HEK293 (cell line): ENCODE data around the gene CMTM1.

Experiments
- CTCF ChIA-PET: fragments of 350-600 bp; formaldehyde crosslinking; extraction: SDS; loops from one replicate; lab custom pipeline; 2021; ENCODE audit warnings: antibody characterized with exemption; lab: Yijun Ruan, JAX
- POLR2A ChIA-PET: fragments of 300-600 bp; formaldehyde crosslinking; extraction: SDS; loops from one replicate; lab custom pipeline; 2020; ENCODE audit warnings: antibody characterized with exemption, inconsistent platforms; lab: Yijun Ruan, JAX
- H3K27ac ChIP-seq: fragments of 200-500 bp; sonication (Bioruptor generic); 2 replicates; pipeline ENCODE4 v1.5.1; 2014; ENCODE audit warnings: low read depth, low read length, control low read depth, inconsistent platforms; ENCODE audit errors: extremely low read depth
- H3K36me3 ChIP-seq, 2 experiments: fragments of 200-500 bp in 1 of 2; sonication (Bioruptor generic) in 1 of 2; 1 replicate in 1 of 2; 2 replicates in 1 of 2; pipeline ENCODE4 v1.5.1; 2014 to 2017; ENCODE audit warnings: inconsistent platforms in 2 of 2, low read length in 2 of 2; ENCODE audit not compliant: control insufficient read depth in 2 of 2, insufficient read depth in 1 of 2
- H3K4me1 ChIP-seq: fragments of 200-500 bp; sonication (Bioruptor generic); 2 replicates; pipeline ENCODE4 v1.5.1; 2014; ENCODE audit warnings: mild to moderate bottlenecking, low read length, inconsistent platforms; ENCODE audit not compliant: control insufficient read depth, insufficient read depth
- H3K4me3 ChIP-seq: 2 replicates; pipeline ENCODE4 v1.5.1; 2011; ENCODE audit warnings: low read depth, mild to moderate bottlenecking, control low read depth, low read length, moderate library complexity
- H3K9me3 ChIP-seq: fragments of 200-500 bp; sonication (Bioruptor generic); 2 replicates; pipeline ENCODE4 v1.5.1; 2014; ENCODE audit warnings: low read depth, low read length, inconsistent platforms; ENCODE audit not compliant: control insufficient read depth, insufficient read depth
- EGR2 ChIP-seq: fragments of 450-650 bp; formaldehyde crosslinking; IDR thresholded peaks from 2 replicates; pipeline ENCODE4 v1.5.1; 2016; ENCODE audit warnings: low read depth, missing biosample characterization, missing genetic modification characterization
- KLF9 ChIP-seq: fragments of 450-650 bp; formaldehyde crosslinking; IDR thresholded peaks from 2 replicates; pipeline ENCODE4 v1.5.1; 2016; ENCODE audit warnings: missing biosample characterization, missing genetic modification characterization, low read depth
- MZF1 ChIP-seq: fragments of 450-650 bp; formaldehyde crosslinking; IDR thresholded peaks from 2 replicates; pipeline ENCODE4 v1.5.1; 2017; ENCODE audit warnings: missing biosample characterization, missing genetic modification characterization, borderline replicate concordance
- OVOL3 ChIP-seq: fragments of 450-650 bp; formaldehyde crosslinking; IDR thresholded peaks from 2 replicates; pipeline ENCODE4 v1.5.1; 2016; ENCODE audit warnings: missing biosample characterization, missing genetic modification characterization
- PRDM1 ChIP-seq: fragments of 450-650 bp; formaldehyde crosslinking; IDR thresholded peaks from 2 replicates; pipeline ENCODE4; 2016; ENCODE audit warnings: missing biosample characterization, missing genetic modification characterization
- RBAK ChIP-seq: fragments of 450-650 bp; formaldehyde crosslinking; IDR thresholded peaks from 2 replicates; pipeline ENCODE4 v1.5.1; 2016; ENCODE audit warnings: missing biosample characterization, missing genetic modification characterization
- SP2 ChIP-seq: fragments of 450-650 bp; formaldehyde crosslinking; IDR thresholded peaks from 2 replicates; pipeline ENCODE4 v1.5.1; 2016; ENCODE audit warnings: missing biosample characterization, missing genetic modification characterization
- SP3 ChIP-seq: fragments of 450-650 bp; formaldehyde crosslinking; IDR thresholded peaks from 2 replicates; pipeline ENCODE4 v1.5.1; 2016; ENCODE audit warnings: missing biosample characterization, missing genetic modification characterization
- TRIM28 ChIP-seq: IDR thresholded peaks from 2 replicates; pipeline ENCODE4 v1.6.1; 2011; ENCODE audit warnings: low read length, control low read depth, borderline replicate concordance
- ZBTB8A ChIP-seq: fragments of 450-650 bp; formaldehyde crosslinking; IDR thresholded peaks from 2 replicates; pipeline ENCODE4 v1.5.1; 2016; ENCODE audit warnings: missing biosample characterization, missing genetic modification characterization
- ZIC2 ChIP-seq: fragments of 450-650 bp; formaldehyde crosslinking; IDR thresholded peaks from 2 replicates; pipeline ENCODE4 v1.5.1; 2016; ENCODE audit warnings: missing biosample characterization, missing genetic modification characterization
- ZNF132 ChIP-seq: fragments of 450-650 bp; formaldehyde crosslinking; IDR thresholded peaks from 2 replicates; pipeline ENCODE4 v1.5.1; 2017; ENCODE audit warnings: missing biosample characterization, missing genetic modification characterization, borderline replicate concordance
- ZNF146 ChIP-seq: fragments of 450-650 bp; formaldehyde crosslinking; IDR thresholded peaks from 2 replicates; pipeline ENCODE4 v1.5.1; 2016; ENCODE audit warnings: missing biosample characterization, missing genetic modification characterization
- ZNF174 ChIP-seq: fragments of 450-650 bp; formaldehyde crosslinking; IDR thresholded peaks from 2 replicates; pipeline ENCODE4 v1.5.0; 2017; ENCODE audit warnings: missing biosample characterization, mild to moderate bottlenecking, missing genetic modification characterization
- ZNF302 ChIP-seq: fragments of 450-650 bp; formaldehyde crosslinking; IDR thresholded peaks from 2 replicates; pipeline ENCODE4 v1.5.1; 2016; ENCODE audit warnings: missing biosample characterization, missing genetic modification characterization, low read depth
- ZNF324 ChIP-seq: fragments of 450-650 bp; formaldehyde crosslinking; IDR thresholded peaks from 2 replicates; pipeline ENCODE4 v1.5.1; 2016; ENCODE audit warnings: missing biosample characterization, missing genetic modification characterization
- ZNF341 ChIP-seq: fragments of 450-650 bp; formaldehyde crosslinking; IDR thresholded peaks from 2 replicates; pipeline ENCODE4; 2016; ENCODE audit warnings: low read depth, missing biosample characterization, missing genetic modification characterization
- ZNF473 ChIP-seq: fragments of 450-650 bp; formaldehyde crosslinking; IDR thresholded peaks from 2 replicates; pipeline ENCODE4 v1.5.1; 2017; ENCODE audit warnings: missing biosample characterization, missing genetic modification characterization
- ZNF561 ChIP-seq: fragments of 450-650 bp; IDR thresholded peaks from 2 replicates; pipeline ENCODE4 v1.5.1; 2018; ENCODE audit warnings: missing biosample characterization, missing genetic modification characterization, borderline replicate concordance
- ZNF571 ChIP-seq: fragments of 450-650 bp; formaldehyde crosslinking; IDR thresholded peaks from 2 replicates; pipeline ENCODE4 v1.5.0; 2017; ENCODE audit warnings: missing biosample characterization, missing genetic modification characterization
- ZNF596 ChIP-seq: fragments of 450-650 bp; IDR thresholded peaks from 2 replicates; pipeline ENCODE4 v1.5.0; 2018; ENCODE audit warnings: missing biosample characterization, mild to moderate bottlenecking, missing genetic modification characterization, moderate library complexity
- ZNF658 ChIP-seq: fragments of 450-650 bp; formaldehyde crosslinking; IDR thresholded peaks from 2 replicates; pipeline ENCODE4; 2016; ENCODE audit warnings: missing biosample characterization, missing genetic modification characterization
- ZNF707 ChIP-seq: fragments of 450-650 bp; formaldehyde crosslinking; IDR thresholded peaks from 2 replicates; pipeline ENCODE4 v1.5.1; 2016; ENCODE audit warnings: missing biosample characterization, missing genetic modification characterization
- ZSCAN16 ChIP-seq: fragments of 450-650 bp; formaldehyde crosslinking; IDR thresholded peaks from 2 replicates; pipeline ENCODE4 v1.5.1; 2016; ENCODE audit warnings: missing biosample characterization, missing genetic modification characterization
- TF ChIP-seq, protein P1 (sequence below): fragments of 450-650 bp; formaldehyde crosslinking; IDR thresholded peaks from 2 replicates; pipeline ENCODE4 v1.5.1; 2016; ENCODE audit warnings: missing biosample characterization, missing genetic modification characterization
- TF ChIP-seq, protein P2 (sequence below): fragments of 450-650 bp; formaldehyde crosslinking; IDR thresholded peaks from 2 replicates; pipeline ENCODE4 v1.5.1; 2016; ENCODE audit warnings: missing biosample characterization, missing genetic modification characterization

Gene CMTM1

DNA sequence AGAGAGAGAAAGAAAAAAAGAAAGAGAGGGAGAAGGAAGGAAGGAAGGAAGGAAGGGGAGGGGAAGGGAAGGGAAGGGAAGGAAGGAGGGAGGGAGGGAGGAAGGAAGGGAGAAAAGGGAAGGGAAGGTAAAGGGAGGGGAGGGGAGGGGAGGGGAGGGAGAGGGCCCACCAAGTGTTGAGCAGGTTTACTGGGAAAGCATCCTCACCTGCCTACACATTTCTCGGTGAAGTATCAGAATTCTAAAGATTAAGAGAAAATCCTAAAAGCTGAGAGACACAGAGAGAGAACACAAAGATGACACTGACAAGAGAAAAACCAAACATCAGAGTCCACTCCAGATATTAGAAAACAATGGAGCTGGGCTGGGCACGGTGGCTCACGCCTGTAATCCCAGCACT, 26.0 kb downstream of the CMTM1 start:
- CTCF ChIA-PET, result no interaction called here
- Histone ChIP-seq H3K36me3 (no peaks in the 10 kb centered on the region), H3K4me1 (no peaks in the 10 kb centered on the region), H3K9me3 (no peaks in the 10 kb centered on the region), H3K4me3 (no peak overlapping the region), H3K27ac (no peak overlapping the region)
- no peak for TF ChIP-seq MZF1 (tag by site-specific recombination)
- TF ChIP-seq ZNF324 (tag by site-specific recombination), result no peak
- TF ChIP-seq RBAK (tag by site-specific recombination), result no peak
- TF ChIP-seq SP3 (tag by site-specific recombination), result no peak
- no peak for TF ChIP-seq ZNF561 (tag by site-specific recombination)
- TF ChIP-seq, protein P1, sequence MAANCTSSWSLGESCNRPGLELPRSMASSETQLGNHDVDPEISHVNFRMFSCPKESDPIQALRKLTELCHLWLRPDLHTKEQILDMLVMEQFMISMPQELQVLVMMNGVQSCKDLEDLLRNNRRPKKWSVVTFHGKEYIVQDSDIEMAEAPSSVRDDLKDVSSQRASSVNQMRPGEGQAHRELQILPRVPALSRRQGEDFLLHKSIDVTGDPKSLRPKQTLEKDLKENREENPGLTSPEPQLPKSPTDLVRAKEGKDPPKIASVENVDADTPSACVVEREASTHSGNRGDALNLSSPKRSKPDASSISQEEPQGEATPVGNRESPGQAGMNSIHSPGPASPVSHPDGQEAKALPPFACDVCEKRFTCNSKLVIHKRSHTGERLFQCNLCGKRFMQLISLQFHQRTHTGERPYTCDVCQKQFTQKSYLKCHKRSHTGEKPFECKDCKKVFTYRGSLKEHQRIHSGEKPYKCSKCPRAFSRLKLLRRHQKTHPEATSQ, result no peak
- TF ChIP-seq TRIM28, result no peak
- no peak for TF ChIP-seq KLF9 (tag by site-specific recombination)
- no peak for TF ChIP-seq ZNF174 (tag by site-specific recombination)
- TF ChIP-seq ZNF571, result no peak
- no peak for TF ChIP-seq ZNF302 (tag by site-specific recombination)
- no peak for TF ChIP-seq OVOL3 (tag by site-specific recombination)
- TF ChIP-seq EGR2 (tag by site-specific recombination), result no peak
- no peak for TF ChIP-seq ZNF707
- TF ChIP-seq, all 188 proteins: peak for 0
- POLR2A ChIA-PET, result no interaction called here

DNA sequence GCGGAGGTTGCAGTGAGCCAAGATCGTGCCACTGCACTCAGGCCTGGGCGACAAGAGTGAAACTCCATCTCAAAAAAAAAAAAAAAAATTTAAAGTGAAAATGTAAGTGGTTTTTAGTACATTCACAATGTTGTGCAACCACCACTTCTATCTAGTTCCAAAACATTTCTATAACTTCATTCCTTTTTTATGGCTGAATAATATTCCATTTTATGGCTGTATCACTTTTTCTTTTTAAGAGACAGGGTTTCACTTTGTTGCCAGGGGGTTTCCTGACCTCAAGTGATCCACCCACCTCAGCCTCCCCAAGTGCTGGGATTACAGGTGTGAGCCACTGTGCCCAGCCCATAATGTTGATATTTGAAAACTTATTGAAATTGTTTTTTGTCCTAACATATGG, 26.6 kb downstream of the CMTM1 start:
- Histone ChIP-seq H3K9me3 (no peaks in the 10 kb centered on the region), H3K27ac (no peak overlapping the region), H3K4me3 (no peak overlapping the region)
- peak; percentile 42; the same call in 1 of the 2 replicates for TF ChIP-seq ZNF146 (tag by site-specific recombination)
- no peak for TF ChIP-seq ZIC2
- TF ChIP-seq, protein P2, sequence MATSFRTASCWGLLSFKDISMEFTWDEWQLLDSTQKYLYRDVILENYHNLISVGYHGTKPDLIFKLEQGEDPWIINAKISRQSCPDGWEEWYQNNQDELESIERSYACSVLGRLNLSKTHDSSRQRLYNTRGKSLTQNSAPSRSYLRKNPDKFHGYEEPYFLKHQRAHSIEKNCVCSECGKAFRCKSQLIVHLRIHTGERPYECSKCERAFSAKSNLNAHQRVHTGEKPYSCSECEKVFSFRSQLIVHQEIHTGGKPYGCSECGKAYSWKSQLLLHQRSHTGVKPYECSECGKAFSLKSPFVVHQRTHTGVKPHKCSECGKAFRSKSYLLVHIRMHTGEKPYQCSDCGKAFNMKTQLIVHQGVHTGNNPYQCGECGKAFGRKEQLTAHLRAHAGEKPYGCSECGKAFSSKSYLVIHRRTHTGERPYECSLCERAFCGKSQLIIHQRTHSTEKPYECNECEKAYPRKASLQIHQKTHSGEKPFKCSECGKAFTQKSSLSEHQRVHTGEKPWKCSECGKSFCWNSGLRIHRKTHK (tag by site-specific recombination), result no peak
- no peak for TF ChIP-seq PRDM1 (tag by site-specific recombination)
- TF ChIP-seq ZNF132 (tag by site-specific recombination), result no peak
- TF ChIP-seq, all 188 proteins: peak for 1
- Histone ChIP-seq H3K4me1 (no peaks in the 10 kb centered on the region), H3K36me3 (no peaks in the 10 kb centered on the region)
- POLR2A ChIA-PET, result no interaction called here
- CTCF ChIA-PET, result interaction anchor here (0.9 kb wide), 1 partner anchor 249 kb away, joined by 5 read pairs; no protein-coding TSS in a partner anchor

DNA sequence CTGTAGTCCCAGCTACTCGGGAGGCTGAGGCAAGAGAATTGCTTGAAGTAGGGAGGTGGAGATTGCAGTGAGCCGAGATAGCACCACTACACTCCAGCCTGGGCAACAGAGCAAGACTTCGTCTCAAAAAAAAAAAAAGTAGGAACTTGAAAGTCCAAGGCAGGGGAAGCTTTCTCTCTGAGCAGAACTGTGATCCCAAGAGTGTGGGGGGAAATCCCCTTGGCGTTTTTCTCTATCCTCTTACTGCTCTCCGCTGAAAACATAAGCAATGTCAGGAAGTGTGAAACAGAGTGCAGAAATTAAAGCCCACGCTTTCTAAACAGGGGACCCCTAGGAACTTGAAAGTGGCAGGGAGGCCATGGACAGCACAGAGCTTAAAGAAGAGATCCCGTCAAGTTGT, 28.5 kb downstream of the CMTM1 start:
- no peak for TF ChIP-seq ZNF341 (tag by site-specific recombination)
- no peak for TF ChIP-seq ZSCAN16 (tag by site-specific recombination)
- TF ChIP-seq ZNF473 (tag by site-specific recombination), result no peak
- TF ChIP-seq ZNF658 (tag by site-specific recombination), result no peak
- TF ChIP-seq ZNF596 (tag by site-specific recombination), result no peak
- no peak for TF ChIP-seq SP2 (tag by site-specific recombination)
- TF ChIP-seq ZBTB8A (tag by site-specific recombination), result no peak
- no peak for TF ChIP-seq ZNF324 (tag by site-specific recombination)
- no peaks in the 10 kb centered on the region for H3K9me3 ChIP-seq
- ChIA-PET POLR2A (no interaction called here), CTCF (interaction anchor here (0.7 to 2.0 kb wide), 2 partner anchors 14 to 189 kb away, joined by 3 to 4 read pairs; no protein-coding TSS in a partner anchor)
- no peak overlapping the region for H3K27ac ChIP-seq
- no peaks in the 10 kb centered on the region for H3K4me1 ChIP-seq
- no peaks in the 10 kb centered on the region for H3K36me3 ChIP-seq
- H3K4me3 ChIP-seq, result no peak overlapping the region
